Endothelial cell of umbilical vein (primary cell): ENCODE measurements around the gene MRPS21. TPM values are rescaled to one million over a fixed set of nuclear protein-coding genes. Genes with fewer than 3 reads are reported as not detected.

Source experiments
- BruUV-seq: library from RNA; stranded (reverse); fragments of 400-500 nt; replicated peaks from 2 replicates; lab custom pipeline; 2021; lab: Mats Ljungman, UMichigan
- CTCF ChIA-PET: fragments of 300-600, 350-600 bp; sonication (Branson Sonifier 250); formaldehyde crosslinking; loops from one replicate; lab custom pipeline; 2021; ENCODE audit warnings: antibody characterized with exemption, inconsistent platforms; lab: Charles Lee
- POLR2A ChIA-PET: fragments of 300-600, 350-600 bp; sonication (Branson Sonifier 250); formaldehyde crosslinking; loops from one replicate; lab custom pipeline; 2021; ENCODE audit warnings: antibody characterized with exemption, inconsistent platforms; lab: Charles Lee
- DNase-seq: peaks from one replicate; pipeline ENCODE4 v3.0.0-alpha.2; 2011; ENCODE audit warnings: low read depth, low spot score
- FAIRE-seq: peaks from 2 replicates; lab custom pipeline; 2011; peaks lifted over from hg19 to GRCh38; lab: Jason Lieb, UNC
- H2AFZ ChIP-seq: 2 replicates; pipeline ENCODE4 v1.6.0; 2012; ENCODE audit warnings: low read depth, low read length, control low read depth, inconsistent platforms
- H3K27ac ChIP-seq: 2 replicates; pipeline ENCODE4 v1.5.1; 2011; ENCODE audit warnings: low read depth, mild to moderate bottlenecking, control low read depth, low read length, moderate library complexity; ENCODE audit not compliant: insufficient read depth
- H3K27me3 ChIP-seq, 2 experiments: 2 replicates each; pipeline versions ENCODE4 v1.6.0 to v1.6.1; 2011; ENCODE audit warnings: low read length in 2 of 2, mixed read lengths in 1 of 2; ENCODE audit not compliant: control insufficient read depth in 2 of 2, insufficient read depth in 2 of 2
- H3K36me3 ChIP-seq, 2 experiments: 2 replicates in 1 of 2; 3 replicates in 1 of 2; pipeline ENCODE4 v1.5.1; 2011; ENCODE audit warnings: low read length in 2 of 2, mild to moderate bottlenecking in 1 of 2, moderate library complexity in 1 of 2; ENCODE audit not compliant: control insufficient read depth in 2 of 2, insufficient read depth in 2 of 2; ENCODE audit errors: extremely low read depth in 1 of 2
- H3K4me1 ChIP-seq: 3 replicates; pipeline ENCODE4 v1.5.1; 2011; ENCODE audit warnings: mild to moderate bottlenecking, low read length; ENCODE audit not compliant: control insufficient read depth, insufficient read depth; ENCODE audit errors: extremely low read depth
- H3K4me2 ChIP-seq: 2 replicates; pipeline ENCODE4 v1.6.1; 2011; ENCODE audit warnings: low read length, control low read depth, mixed read lengths; ENCODE audit not compliant: insufficient read depth
- H3K4me3 ChIP-seq, 3 experiments: fragments of 200-600 bp in 1 of 3; sonication (generic), shearing (Covaris generic) in 1 of 3; replicated peaks in 1 of 3; 2 replicates each; pipeline ENCODE4 v1.5.1; 2011 to 2016; ENCODE audit warnings: control low read depth in 3 of 3, low read length in 3 of 3, mild to moderate bottlenecking in 2 of 3, inconsistent platforms in 1 of 3, low read depth in 1 of 3, moderate library complexity in 1 of 3; ENCODE audit not compliant: insufficient read depth in 1 of 3
- H3K79me2 ChIP-seq: 2 replicates; pipeline ENCODE4 v1.6.0; 2012; ENCODE audit warnings: low read length, inconsistent platforms; ENCODE audit not compliant: control insufficient read depth, insufficient read depth
- H3K9ac ChIP-seq: replicated peaks from 2 replicates; pipeline ENCODE3; 2011; ENCODE audit warnings: low read length, control low read depth; ENCODE audit not compliant: insufficient read depth; ENCODE audit errors: extremely low read depth
- H3K9me1 ChIP-seq: replicated peaks from 3 replicates; pipeline ENCODE4 v1.6.0; 2011; ENCODE audit warnings: mild to moderate bottlenecking, low read length; ENCODE audit not compliant: control insufficient read depth, insufficient read depth; ENCODE audit errors: extremely low read depth
- H3K9me3 ChIP-seq: replicated peaks from 2 replicates; pipeline ENCODE4 v1.5.1; 2012; ENCODE audit warnings: low read length, inconsistent platforms; ENCODE audit not compliant: control insufficient read depth, insufficient read depth
- H4K20me1 ChIP-seq: replicated peaks from 2 replicates; pipeline ENCODE3; 2011; ENCODE audit warnings: mild to moderate bottlenecking, low read length; ENCODE audit not compliant: control insufficient read depth, insufficient read depth; ENCODE audit errors: extremely low read depth
- EZH2 ChIP-seq: IDR thresholded peaks from 2 replicates; pipeline ENCODE4 v1.6.1; 2012; ENCODE audit warnings: borderline replicate concordance, low read depth, mild to moderate bottlenecking, moderate library complexity, low read length, inconsistent platforms; ENCODE audit not compliant: severe bottlenecking
- FOS ChIP-seq: IDR thresholded peaks from 2 replicates; pipeline ENCODE4 v1.6.1; 2011; ENCODE audit warnings: mild to moderate bottlenecking, low read length, moderate library complexity, borderline replicate concordance; ENCODE audit not compliant: insufficient read depth
- GATA2 ChIP-seq: IDR thresholded peaks from 2 replicates; pipeline ENCODE4 v1.7.0; 2011; ENCODE audit warnings: low read depth, mild to moderate bottlenecking, moderate library complexity, mixed read lengths, low read length; ENCODE audit not compliant: insufficient read length, insufficient read depth
- JUN ChIP-seq: IDR thresholded peaks from 2 replicates; pipeline ENCODE4 v1.6.1; 2011; ENCODE audit warnings: borderline replicate concordance, low read depth; ENCODE audit not compliant: insufficient read length, insufficient read depth
- MYC ChIP-seq: IDR thresholded peaks from one replicate; pipeline ENCODE4 v1.6.1; 2011; ENCODE audit warnings: mild to moderate bottlenecking, low read depth, low read length
- POLR2A ChIP-seq: IDR thresholded peaks from 2 replicates; pipeline ENCODE4 v1.6.1; 2012; ENCODE audit warnings: low read depth, mild to moderate bottlenecking, control low read depth, low read length
- POLR2AphosphoS5 ChIP-seq: IDR thresholded peaks from 2 replicates; pipeline ENCODE4 v1.6.1; 2012; ENCODE audit warnings: low read depth, mild to moderate bottlenecking, control low read depth, low read length, moderate library complexity; ENCODE audit not compliant: insufficient read depth
- dilution Hi-C: fragments of 300-500 bp; cut with MboI; formaldehyde crosslinking; loops from one replicate; pipeline ENCODE4 v1.15.0; 2019; ENCODE audit warnings: low sequenced_read_pairs; ENCODE audit not compliant: extremely low pct_ligation_motif_present
- intact Hi-C: fragments of 100-400 bp; cut with micrococcal nuclease; formaldehyde crosslinking; loops from one replicate; pipeline ENCODE4 v1.10.0; 2022
- polyA plus RNA-seq, 4 experiments: library from polyadenylated mRNA; depleted of rRNA in 3 of 4; stranded (reverse) in 3 of 4; unstranded in 1 of 4; fragments of >200 nt; gene quantifications; 2 replicates each; pipeline versions ENCODE4 v1.2.1 to v1.2.3, GENCODE V29; 2011 to 2012; ENCODE audit warnings: missing spikeins in 1 of 4
- total RNA-seq: library from RNA; stranded (reverse); gene quantifications from 2 replicates; pipeline ENCODE4 v1.2.3, GENCODE V29; 2021
- TF ChIP-seq, protein P1 (sequence below): IDR thresholded peaks from 2 replicates; pipeline ENCODE4 v1.6.1; 2011; ENCODE audit not compliant: insufficient read depth, insufficient read length
- TF ChIP-seq, protein P2 (sequence below), 2 donors: IDR thresholded peaks; 1 replicate in 1 of 2; 2 replicates in 1 of 2; pipeline ENCODE4 v1.5.1; 2011; ENCODE audit warnings: low read length in 2 of 2, mild to moderate bottlenecking in 2 of 2, moderate library complexity in 2 of 2, control low read depth in 1 of 2, inconsistent platforms in 1 of 2, low read depth in 1 of 2; ENCODE audit not compliant: insufficient read depth in 1 of 2; ENCODE audit errors: extremely low read depth in 1 of 2

The MRPS21 gene
- total and polyA plus RNA-seq, 2 donors (not counting 3 experiments of a cell fraction or from before 2014, with no cell fraction given) = 63.1 to 76.7 TPM

DNA sequence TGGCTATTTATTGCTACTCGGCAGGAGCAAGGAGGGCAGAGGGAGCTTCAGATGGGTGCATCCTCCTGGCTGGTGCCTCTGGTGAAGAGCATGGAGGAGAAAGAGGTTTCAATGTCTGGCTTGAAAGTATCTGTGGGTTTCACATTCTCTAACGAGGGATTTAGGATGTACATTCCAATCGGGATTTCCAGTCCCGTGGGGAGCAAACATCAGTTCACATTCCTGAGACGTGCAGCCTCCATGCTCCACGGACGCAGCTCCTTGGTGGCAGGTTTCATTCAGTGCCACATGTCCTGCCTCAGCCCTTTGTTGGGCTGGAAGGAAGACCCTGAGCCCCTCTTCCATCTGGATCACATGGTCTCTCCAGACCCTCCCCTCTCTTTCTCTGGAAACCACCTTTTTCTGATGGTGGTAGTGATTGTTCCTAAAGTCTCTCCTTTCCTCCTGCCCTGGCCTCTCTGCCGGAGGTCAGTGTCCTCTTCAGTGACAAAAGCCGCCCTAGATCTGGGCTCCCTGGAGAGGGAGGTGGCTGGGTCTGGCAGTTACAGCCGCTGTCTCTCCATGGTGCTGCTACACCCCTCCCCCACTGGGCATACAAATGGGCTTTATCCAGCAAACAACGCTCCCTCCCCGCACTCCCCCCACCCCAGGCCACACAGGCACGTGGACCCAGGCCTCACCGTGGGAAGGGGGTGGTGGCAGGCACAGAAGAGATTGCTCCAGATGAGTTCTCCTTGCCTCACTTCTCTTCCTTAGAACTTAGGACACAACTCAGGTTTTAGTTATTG lies 36.9 kb upstream of the MRPS21 start:
- CTCF ChIA-PET = interaction anchor here (0.9 to 13.2 kb wide), 31 partner anchors 8 to 750 kb away, joined by 3 to 466 read pairs (median 4); partner anchors contain the start of genes APH1A, C1orf54, CIART and FALEC
- Histone ChIP-seq H3K9me1 (no peaks in the 10 kb centered on the region), H3K27me3 (peaks cover 15 to 27% of the 10 kb centered on the region in 2 experiments), H2AFZ (peak overlapping the region; percentile 0), H3K9ac (no peak overlapping the region), H4K20me1 (no peaks in the 10 kb centered on the region), H3K4me3 (no peak overlapping the region), H3K79me2 (no peaks in the 10 kb centered on the region), H3K36me3 (no peaks in the 10 kb centered on the region), H3K4me1 (peaks cover 7% of the 10 kb centered on the region), H3K9me3 (no peaks in the 10 kb centered on the region), H3K27ac (no peak overlapping the region), H3K4me2 (peak overlapping the region; percentile 44)
- DNase-seq (no peak), FAIRE-seq (no peak)
- dilution Hi-C loops (no loop called here), intact Hi-C loops (loop anchor here (1.0 to 5.0 kb wide), 2 partner anchors 13 to 666 kb away; partner anchors contain the start of gene APH1A)
- TF ChIP-seq GATA2 (no peak), MYC (no peak), POLR2AphosphoS5 (no peak), JUN (no peak), POLR2A (no peak), EZH2 (no peak), FOS (no peak)
- TF ChIP-seq, protein P1, sequence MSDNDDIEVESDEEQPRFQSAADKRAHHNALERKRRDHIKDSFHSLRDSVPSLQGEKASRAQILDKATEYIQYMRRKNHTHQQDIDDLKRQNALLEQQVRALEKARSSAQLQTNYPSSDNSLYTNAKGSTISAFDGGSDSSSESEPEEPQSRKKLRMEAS = no peak
- TF ChIP-seq, protein P2, sequence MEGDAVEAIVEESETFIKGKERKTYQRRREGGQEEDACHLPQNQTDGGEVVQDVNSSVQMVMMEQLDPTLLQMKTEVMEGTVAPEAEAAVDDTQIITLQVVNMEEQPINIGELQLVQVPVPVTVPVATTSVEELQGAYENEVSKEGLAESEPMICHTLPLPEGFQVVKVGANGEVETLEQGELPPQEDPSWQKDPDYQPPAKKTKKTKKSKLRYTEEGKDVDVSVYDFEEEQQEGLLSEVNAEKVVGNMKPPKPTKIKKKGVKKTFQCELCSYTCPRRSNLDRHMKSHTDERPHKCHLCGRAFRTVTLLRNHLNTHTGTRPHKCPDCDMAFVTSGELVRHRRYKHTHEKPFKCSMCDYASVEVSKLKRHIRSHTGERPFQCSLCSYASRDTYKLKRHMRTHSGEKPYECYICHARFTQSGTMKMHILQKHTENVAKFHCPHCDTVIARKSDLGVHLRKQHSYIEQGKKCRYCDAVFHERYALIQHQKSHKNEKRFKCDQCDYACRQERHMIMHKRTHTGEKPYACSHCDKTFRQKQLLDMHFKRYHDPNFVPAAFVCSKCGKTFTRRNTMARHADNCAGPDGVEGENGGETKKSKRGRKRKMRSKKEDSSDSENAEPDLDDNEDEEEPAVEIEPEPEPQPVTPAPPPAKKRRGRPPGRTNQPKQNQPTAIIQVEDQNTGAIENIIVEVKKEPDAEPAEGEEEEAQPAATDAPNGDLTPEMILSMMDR (IDR thresholded peaks at IDR 0.05; ENCODE audit: extremely low read depth in 1 of 2, insufficient read depth in 1 of 2, low read depth in 1 of 2, low read length in 2 of 2) = no peak
- POLR2A ChIA-PET = no interaction called here
- no TSS peak for BruUV-seq
